ENCODE results near the gene PPP2R2B. TPM values are rescaled to one million over a fixed set of nuclear protein-coding genes. Genes with fewer than 3 reads are reported as not detected.

The PPP2R2B gene
- total and polyA plus RNA-seq, 2 of the 4 experiments (the other 2 are of a cell fraction) = not detected

- Histone ChIP-seq H2BK120ac (ENCODE audit: low read depth, low read length) (no peak overlapping the region), H4K5ac (ENCODE audit: low read depth, low read length) (no peak overlapping the region), H3K14ac (replicated peaks; ENCODE audit: low read depth, low read length) (no peak overlapping the region), H3K56ac (ENCODE audit: extremely low read depth, insufficient read depth, low read length) (no peak overlapping the region), H3K9me1 (ENCODE audit: insufficient read depth, low read length) (no peaks in the 10 kb centered on the region), H3K4me2 (ENCODE audit: low read depth, low read length) (no peak overlapping the region), H3K4me3 (ENCODE audit: insufficient read depth, low read depth, low read length) (no peak overlapping the region), H3K18ac (ENCODE audit: low read depth, low read length) (no peak overlapping the region), H4K91ac (ENCODE audit: insufficient read depth, low read depth, low read length) (no peak overlapping the region), H3K4me1 (ENCODE audit: control insufficient read depth, insufficient read depth, low read length) (no peaks in the 10 kb centered on the region), H2BK20ac (ENCODE audit: low read depth, low read length) (no peak overlapping the region), H4K8ac (ENCODE audit: low read depth in 2 of 2, low read length in 2 of 2) (no peak overlapping the region), H3K9ac (ENCODE audit: low read depth, low read length) (no peak overlapping the region), H3K4ac (ENCODE audit: low read depth, low read length) (no peak overlapping the region), H2AK5ac (ENCODE audit: low read depth, low read length) (no peak overlapping the region), H3K27me3 (ENCODE audit: control insufficient read depth, insufficient read depth, low read length) (no peaks in the 10 kb centered on the region), H2AK9ac (replicated peaks; ENCODE audit: low read depth, low read length, poor library complexity) (no peak overlapping the region), H3K27ac (ENCODE audit: insufficient read depth, low read length) (no peak overlapping the region), H2BK5ac (ENCODE audit: low read depth, low read length, poor library complexity, severe bottlenecking) (no peak overlapping the region), H2BK15ac (ENCODE audit: low read depth, low read length) (no peak overlapping the region), H3K23ac (ENCODE audit: low read depth, low read length) (no peak overlapping the region), H2AFZ (replicated peaks; ENCODE audit: low read length, poor library complexity) (no peak overlapping the region), H3K79me1 (ENCODE audit: low read depth in 1 of 2, low read length in 2 of 2) (no peaks in the 10 kb centered on the region), H3K9me3 (ENCODE audit: control insufficient read depth, insufficient read depth, low read length) (no peaks in the 10 kb centered on the region), H3K36me3 (ENCODE audit: control insufficient read depth, insufficient read depth, low read length) (no peaks in the 10 kb centered on the region), H4K20me1 (ENCODE audit: insufficient read depth, low read length) (no peaks in the 10 kb centered on the region)
- BruUV-seq (replicated peaks) = no TSS peak
- TF ChIP-seq CEBPB (IDR thresholded peaks at IDR 0.05; ENCODE audit: low read depth, low read length) = peak; percentile 70
- TF ChIP-seq RAD21 (IDR thresholded peaks at IDR 0.05; ENCODE audit: low read length) = no peak
- WGBS, 2 experiments (ENCODE audit: extremely low coverage in 2 of 2, insufficient read length in 1 of 2) = 0% methylated on average over 1 of the region's 5 CpGs; no CpG with 5 or more reads in 1 of the 2 experiments
- intact Hi-C loops (cut with micrococcal nuclease) (no loop called here), in situ Hi-C loops (cut with MboI; ENCODE audit: low sequenced_read_pairs) (no loop called here), dilution Hi-C loops (cut with HindIII; ENCODE audit: low sequenced_read_pairs, unreplicated experiment) (no loop called here)
- CTCF ChIA-PET = no interaction called here
- DNase-seq (no peak), ATAC-seq (ENCODE audit: low read depth) (no peak)
- POLR2A ChIA-PET (ENCODE audit: unreplicated experiment) = no interaction called here
Measured at GRCh38 chr5:146586752-146587151, 291.8 kb downstream of the PPP2R2B start.
